Activated B cell treated with CpG ODN at 0.5 μM for 24 hours (primary cell): ENCODE data around the gene PIEZO2. TPM values are rescaled to one million over a fixed set of nuclear protein-coding genes. Genes with fewer than 3 reads are reported as not detected.

Source experiments
- ATAC-seq: fragments of 200-7000 bp; cut with Tn5 transposase; one replicate; pipeline ENCODE4 v1.10.0; 2021; ENCODE audit warnings: low read depth, mild to moderate bottlenecking, moderate library complexity
- CTCF ChIA-PET: fragments of 350-600 bp; sonication (Branson Sonifier 250); formaldehyde crosslinking; loops from one replicate; lab custom pipeline; 2021; ENCODE audit warnings: antibody characterized with exemption; lab: Charles Lee
- POLR2A ChIA-PET: fragments of 350-600 bp; sonication (Branson Sonifier 250); formaldehyde crosslinking; loops from one replicate; lab custom pipeline; 2021; ENCODE audit warnings: antibody characterized with exemption; lab: Charles Lee
- DNase-seq: peaks from one replicate; pipeline ENCODE4 v3.0.0; 2022
- H3K27ac Mint-ChIP-seq: one replicate; pipeline ENCODE4 v1.8.0; 2020; ENCODE audit warnings: mixed read lengths
- H3K27me3 Mint-ChIP-seq: one replicate; pipeline ENCODE4 v1.8.0; 2021; ENCODE audit warnings: mixed read lengths
- H3K36me3 Mint-ChIP-seq: one replicate; pipeline ENCODE4 v1.8.0; 2021; ENCODE audit warnings: low read depth, mixed read lengths
- H3K4me1 Mint-ChIP-seq: one replicate; pipeline ENCODE4 v1.8.0; 2021; ENCODE audit warnings: mixed read lengths
- H3K4me3 Mint-ChIP-seq: one replicate; pipeline ENCODE4 v1.8.0; 2020; ENCODE audit warnings: mild to moderate bottlenecking, mixed read lengths
- H3K9me3 Mint-ChIP-seq: one replicate; pipeline ENCODE4 v1.8.0; 2020; ENCODE audit warnings: mixed read lengths
- intact Hi-C: fragments of 100-400 bp; cut with micrococcal nuclease; formaldehyde crosslinking; loops from one replicate; pipeline ENCODE4 v1.15.1; 2024
- total RNA-seq: library from RNA; stranded (reverse); gene quantifications from 2 replicates; pipeline ENCODE4 v1.2.3, GENCODE V29; 2022
- TF ChIP-seq, protein P1 (sequence below): fragments of 200-600 bp; IDR thresholded peaks from one replicate; pipeline ENCODE4 v1.8.0; 2022; ENCODE audit warnings: antibody characterized with exemption, mild to moderate bottlenecking

The PIEZO2 gene
- total RNA-seq, 1 donor from 2014 or later: not detected

DNA sequence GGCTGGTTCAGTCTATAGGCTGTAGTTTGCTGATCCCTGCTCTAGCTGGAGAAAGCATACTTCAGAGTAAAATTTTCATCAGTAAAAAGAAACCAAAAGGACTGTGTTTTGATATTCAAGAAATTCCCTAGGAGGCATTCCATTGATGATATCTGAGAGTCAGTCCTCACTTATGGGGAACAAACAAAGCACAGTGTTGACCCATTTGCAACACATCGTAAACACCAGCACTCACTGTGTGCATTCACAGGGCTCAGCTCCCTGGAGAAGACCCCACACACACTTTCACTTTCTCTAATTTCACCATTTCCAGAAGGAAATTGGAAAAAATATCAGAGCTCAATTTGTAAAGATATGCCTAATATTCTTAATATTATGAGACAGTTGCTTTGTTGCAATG lies 147.1 kb downstream of the PIEZO2 start:
- DNase-seq: no peak
- Mint-ChIP-seq H3K4me3 (no peak overlapping the region), H3K27me3 (no peaks in the 10 kb centered on the region), H3K9me3 (peaks cover 7% of the 10 kb centered on the region), H3K4me1 (no peaks in the 10 kb centered on the region), H3K36me3 (no peaks in the 10 kb centered on the region), H3K27ac (no peak overlapping the region)
- TF ChIP-seq, protein P1, sequence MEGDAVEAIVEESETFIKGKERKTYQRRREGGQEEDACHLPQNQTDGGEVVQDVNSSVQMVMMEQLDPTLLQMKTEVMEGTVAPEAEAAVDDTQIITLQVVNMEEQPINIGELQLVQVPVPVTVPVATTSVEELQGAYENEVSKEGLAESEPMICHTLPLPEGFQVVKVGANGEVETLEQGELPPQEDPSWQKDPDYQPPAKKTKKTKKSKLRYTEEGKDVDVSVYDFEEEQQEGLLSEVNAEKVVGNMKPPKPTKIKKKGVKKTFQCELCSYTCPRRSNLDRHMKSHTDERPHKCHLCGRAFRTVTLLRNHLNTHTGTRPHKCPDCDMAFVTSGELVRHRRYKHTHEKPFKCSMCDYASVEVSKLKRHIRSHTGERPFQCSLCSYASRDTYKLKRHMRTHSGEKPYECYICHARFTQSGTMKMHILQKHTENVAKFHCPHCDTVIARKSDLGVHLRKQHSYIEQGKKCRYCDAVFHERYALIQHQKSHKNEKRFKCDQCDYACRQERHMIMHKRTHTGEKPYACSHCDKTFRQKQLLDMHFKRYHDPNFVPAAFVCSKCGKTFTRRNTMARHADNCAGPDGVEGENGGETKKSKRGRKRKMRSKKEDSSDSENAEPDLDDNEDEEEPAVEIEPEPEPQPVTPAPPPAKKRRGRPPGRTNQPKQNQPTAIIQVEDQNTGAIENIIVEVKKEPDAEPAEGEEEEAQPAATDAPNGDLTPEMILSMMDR: no peak
- POLR2A ChIA-PET: no interaction called here
- intact Hi-C loops: no loop called here
- CTCF ChIA-PET: no interaction called here
- no peak for ATAC-seq

DNA sequence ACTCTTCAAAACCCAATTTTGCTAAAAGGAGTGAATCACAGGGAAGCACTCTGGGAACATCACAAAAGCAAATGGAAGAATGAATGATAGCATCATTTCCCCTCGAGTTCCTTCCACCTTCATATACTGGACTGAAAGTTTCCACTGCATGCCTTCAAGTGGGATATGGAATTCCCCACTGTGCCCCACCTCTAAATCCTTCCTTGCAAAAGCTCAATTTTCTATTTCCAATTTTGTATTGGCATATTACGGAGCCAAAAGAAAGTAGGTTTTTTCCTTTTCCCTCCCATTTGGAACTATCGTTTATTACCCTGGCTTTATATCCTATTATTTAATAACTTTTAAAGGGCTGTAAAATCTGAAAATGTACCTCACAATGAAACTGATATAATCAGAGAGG lies 149.3 kb downstream of the PIEZO2 start:
- TF ChIP-seq, protein P1: no peak
- POLR2A ChIA-PET: no interaction called here
- no peaks in the 10 kb centered on the region for H3K4me1 Mint-ChIP-seq
- ATAC-seq (no peak), DNase-seq (no peak)
- no peaks in the 10 kb centered on the region for H3K27me3 Mint-ChIP-seq
- H3K9me3 Mint-ChIP-seq: peaks cover 9% of the 10 kb centered on the region
- H3K36me3 Mint-ChIP-seq: no peaks in the 10 kb centered on the region
- H3K27ac Mint-ChIP-seq: no peak overlapping the region
- no peak overlapping the region for H3K4me3 Mint-ChIP-seq
- CTCF ChIA-PET: no interaction called here
- intact Hi-C loops: no loop called here

DNA sequence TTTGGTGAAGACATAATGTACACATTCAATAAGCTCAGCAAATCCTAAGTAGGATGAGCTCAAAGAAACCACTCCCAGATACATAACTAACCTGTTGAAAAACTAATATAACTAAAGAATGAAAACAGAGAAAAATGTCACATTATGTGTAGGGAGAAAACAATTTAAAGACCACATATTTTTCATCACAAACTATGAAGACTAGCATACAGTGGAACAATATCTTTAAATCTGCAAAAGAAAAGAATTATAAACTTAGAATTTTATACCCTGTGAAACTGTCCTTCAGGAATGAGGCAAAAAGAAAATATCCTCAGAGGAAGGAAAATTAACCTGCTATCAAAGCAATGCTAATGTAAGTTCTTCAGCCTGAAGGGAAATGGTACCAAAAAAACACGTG lies 151.5 kb downstream of the PIEZO2 start:
- Mint-ChIP-seq H3K27ac (no peak overlapping the region), H3K4me1 (no peaks in the 10 kb centered on the region), H3K36me3 (no peaks in the 10 kb centered on the region), H3K4me3 (no peak overlapping the region), H3K27me3 (no peaks in the 10 kb centered on the region), H3K9me3 (peaks cover 9% of the 10 kb centered on the region)
- TF ChIP-seq, protein P1: no peak
- CTCF ChIA-PET: no interaction called here
- POLR2A ChIA-PET: no interaction called here
- no peak for DNase-seq
- intact Hi-C loops: no loop called here
- no peak for ATAC-seq

DNA sequence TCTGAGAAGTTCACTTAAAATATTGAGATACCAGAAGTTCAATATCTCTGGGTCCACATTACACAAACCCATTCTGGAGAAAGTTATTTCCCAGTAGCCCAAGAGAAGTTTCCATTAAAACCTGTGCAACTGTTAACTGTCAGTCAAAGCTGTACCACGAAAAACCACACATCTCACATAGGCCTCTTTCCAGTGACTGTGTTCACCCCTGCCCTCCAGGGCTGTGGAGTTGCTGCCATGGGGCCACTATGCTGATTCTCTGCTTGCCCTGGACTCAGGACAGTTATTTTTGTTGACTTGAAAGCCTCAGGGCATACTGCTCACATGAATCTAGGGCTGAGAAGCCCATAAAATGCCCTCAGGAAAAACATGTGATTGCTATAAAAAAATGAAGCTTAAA lies 153.8 kb downstream of the PIEZO2 start:
- intact Hi-C loops: no loop called here
- Mint-ChIP-seq H3K36me3 (no peaks in the 10 kb centered on the region), H3K4me3 (no peak overlapping the region), H3K4me1 (no peaks in the 10 kb centered on the region), H3K9me3 (peaks cover 9% of the 10 kb centered on the region), H3K27ac (no peak overlapping the region), H3K27me3 (no peaks in the 10 kb centered on the region)
- ATAC-seq (no peak), DNase-seq (no peak)
- TF ChIP-seq, protein P1: no peak
- POLR2A ChIA-PET: no interaction called here
- CTCF ChIA-PET: no interaction called here

DNA sequence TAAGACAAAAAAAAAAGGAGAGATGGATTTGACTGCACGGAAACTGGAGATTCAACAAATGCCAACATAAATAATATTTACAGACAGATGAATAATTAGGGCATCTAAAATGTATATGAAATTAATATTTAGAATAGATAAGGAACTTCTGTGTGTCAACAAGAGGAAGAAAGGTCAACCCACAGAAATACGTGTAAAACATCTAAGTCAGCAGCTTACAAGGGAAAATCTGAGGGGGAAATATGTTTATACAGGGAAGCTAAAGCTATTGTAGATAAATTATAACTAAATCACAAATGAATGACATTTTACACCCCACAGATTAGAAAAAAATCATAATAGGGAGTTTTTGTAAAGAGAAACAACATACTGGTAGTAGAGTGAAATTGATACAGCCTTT lies 159.9 kb downstream of the PIEZO2 start:
- Mint-ChIP-seq H3K36me3 (no peaks in the 10 kb centered on the region), H3K9me3 (peaks cover 17% of the 10 kb centered on the region), H3K27me3 (no peaks in the 10 kb centered on the region), H3K27ac (no peak overlapping the region), H3K4me1 (no peaks in the 10 kb centered on the region), H3K4me3 (no peak overlapping the region)
- DNase-seq (no peak), ATAC-seq (no peak)
- TF ChIP-seq, protein P1: no peak
- POLR2A ChIA-PET: no interaction called here
- CTCF ChIA-PET: no interaction called here
- intact Hi-C loops: no loop called here
